ENCODE results near the gene PIBF1.
"Not testable (repeated sequence)": the region's sequence is repeated elsewhere in the genome, so short reads cannot be mapped to it uniquely, and the experiment has no call there.

The PIBF1 gene

GRCh38 chr13:72820898-72821279, 39.0 kb downstream of the PIBF1 start:
- no peak for DNase-seq (ENCODE audit: extremely low read depth in 1 of 2, low read depth in 1 of 2)

DNA sequence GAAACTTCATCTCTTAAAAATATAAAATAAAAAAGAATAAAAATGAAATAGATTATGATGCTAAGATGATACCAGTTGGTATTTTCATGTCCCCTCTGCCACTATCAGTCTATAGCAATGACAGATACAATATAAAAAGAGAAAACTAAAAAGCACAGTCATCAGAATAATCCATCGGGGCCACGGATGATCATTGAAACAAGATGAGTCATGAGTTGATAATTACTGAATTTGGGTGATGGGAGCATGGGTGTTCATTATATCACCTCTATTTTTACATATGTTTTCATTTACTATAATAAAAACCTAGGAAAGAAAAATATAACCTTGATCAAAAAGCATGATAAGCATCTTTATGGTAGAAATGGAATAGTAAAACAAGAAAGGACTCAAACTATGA, 41.1 kb downstream of the PIBF1 start:
- no peak for DNase-seq (ENCODE audit: extremely low read depth in 1 of 2, low read depth in 1 of 2)

DNA sequence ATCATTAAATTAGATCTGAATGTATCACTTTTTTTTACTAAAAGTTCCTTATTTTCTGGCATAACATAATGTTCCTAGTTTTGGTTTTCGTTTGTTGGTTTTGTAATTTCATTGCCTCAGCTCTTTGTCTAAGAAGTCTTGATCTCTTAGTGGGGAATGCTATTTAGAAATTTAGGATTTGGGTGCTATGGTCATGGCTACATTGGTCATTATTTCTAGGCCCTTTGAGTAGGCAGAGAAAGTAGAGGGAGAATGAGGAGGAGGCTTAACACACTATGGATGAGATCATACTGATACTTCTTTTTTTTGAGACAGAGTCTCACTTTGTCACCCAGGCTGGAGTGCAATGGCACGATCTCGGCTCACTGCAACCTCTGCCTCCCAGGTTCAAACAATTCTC, 41.8 kb downstream of the PIBF1 start:
- no peak for DNase-seq (ENCODE audit: extremely low read depth in 1 of 2, low read depth in 1 of 2)

GRCh38 chr13:72834601-72835000, 52.7 kb downstream of the PIBF1 start:
- no peak for DNase-seq (ENCODE audit: extremely low read depth in 1 of 2, low read depth in 1 of 2)

DNA sequence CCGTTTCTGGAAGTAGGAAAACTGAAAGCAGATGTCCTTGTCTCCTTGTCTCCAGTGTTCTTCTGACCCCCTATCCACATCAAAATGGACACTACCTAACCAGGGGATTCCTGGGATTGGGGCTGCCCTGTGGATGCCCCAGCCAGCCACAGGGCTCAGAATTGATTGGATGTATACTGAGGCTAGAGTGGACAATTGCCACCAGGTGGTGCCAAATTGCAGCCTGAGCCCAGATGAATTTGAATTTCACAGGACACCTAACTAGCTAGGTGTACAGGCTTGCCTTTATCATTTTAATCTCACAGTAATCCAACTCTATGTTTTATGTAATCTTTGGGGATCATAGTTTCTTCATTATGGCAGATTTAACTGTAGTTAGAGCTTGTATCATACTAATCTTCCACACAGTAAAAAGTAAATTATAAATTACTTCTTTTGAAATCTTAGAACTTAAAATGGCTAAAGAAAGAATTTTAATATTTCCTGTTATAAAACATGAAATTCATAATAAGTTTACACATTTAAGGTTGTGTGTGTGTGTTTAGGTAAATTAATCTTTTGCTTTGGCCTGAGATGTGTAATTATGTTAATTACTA, 58.0 kb downstream of the PIBF1 start:
- no peak for DNase-seq (ENCODE audit: extremely low read depth in 1 of 2, low read depth in 1 of 2)

DNA sequence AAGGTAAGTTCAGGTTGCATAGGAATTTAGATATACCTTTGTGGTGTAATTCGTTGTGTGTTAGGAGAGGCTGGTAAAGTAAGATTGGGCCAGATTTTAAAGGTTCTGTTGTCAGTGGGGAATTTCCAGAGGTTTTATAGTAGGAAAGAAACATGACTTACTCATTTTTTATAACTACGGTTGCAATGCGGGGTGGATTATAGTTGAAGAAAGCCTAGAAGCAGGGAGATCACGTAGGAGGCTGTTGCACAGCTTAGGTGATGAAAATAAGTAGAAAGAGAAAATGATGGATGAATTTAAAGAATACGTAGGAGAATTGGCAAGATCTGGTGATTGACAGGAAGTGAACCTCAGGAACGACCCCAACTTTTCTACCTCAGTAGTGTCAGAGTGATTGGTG, 61.1 kb downstream of the PIBF1 start:
- DNase-seq (ENCODE audit: extremely low read depth in 1 of 2, low read depth in 1 of 2) = no peak

DNA sequence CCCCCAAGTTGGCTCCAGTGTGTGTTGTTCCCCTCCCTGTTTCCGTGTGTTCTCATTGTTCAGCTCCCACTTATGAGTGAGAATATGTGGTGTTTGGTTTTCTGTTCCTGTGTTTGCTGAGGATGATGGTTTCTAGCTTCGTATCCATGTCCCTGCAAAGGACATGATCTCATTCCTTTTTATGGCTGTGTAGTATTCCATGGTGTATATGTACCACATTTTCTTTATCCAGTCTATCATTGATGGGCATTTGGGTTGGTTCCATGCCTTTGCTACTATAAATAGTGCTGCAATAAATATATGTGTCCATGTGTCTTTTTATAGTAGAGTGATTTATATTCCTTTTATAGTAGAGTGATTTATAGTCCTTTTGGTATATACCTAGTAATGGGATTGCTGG, 63.2 kb downstream of the PIBF1 start:
- DNase-seq (ENCODE audit: extremely low read depth in 1 of 2, low read depth in 1 of 2) = not testable (repeated sequence)

GRCh38 chr13:72849571-72849970, 67.6 kb downstream of the PIBF1 start:
- no peak for DNase-seq (ENCODE audit: extremely low read depth in 1 of 2, low read depth in 1 of 2)

DNA sequence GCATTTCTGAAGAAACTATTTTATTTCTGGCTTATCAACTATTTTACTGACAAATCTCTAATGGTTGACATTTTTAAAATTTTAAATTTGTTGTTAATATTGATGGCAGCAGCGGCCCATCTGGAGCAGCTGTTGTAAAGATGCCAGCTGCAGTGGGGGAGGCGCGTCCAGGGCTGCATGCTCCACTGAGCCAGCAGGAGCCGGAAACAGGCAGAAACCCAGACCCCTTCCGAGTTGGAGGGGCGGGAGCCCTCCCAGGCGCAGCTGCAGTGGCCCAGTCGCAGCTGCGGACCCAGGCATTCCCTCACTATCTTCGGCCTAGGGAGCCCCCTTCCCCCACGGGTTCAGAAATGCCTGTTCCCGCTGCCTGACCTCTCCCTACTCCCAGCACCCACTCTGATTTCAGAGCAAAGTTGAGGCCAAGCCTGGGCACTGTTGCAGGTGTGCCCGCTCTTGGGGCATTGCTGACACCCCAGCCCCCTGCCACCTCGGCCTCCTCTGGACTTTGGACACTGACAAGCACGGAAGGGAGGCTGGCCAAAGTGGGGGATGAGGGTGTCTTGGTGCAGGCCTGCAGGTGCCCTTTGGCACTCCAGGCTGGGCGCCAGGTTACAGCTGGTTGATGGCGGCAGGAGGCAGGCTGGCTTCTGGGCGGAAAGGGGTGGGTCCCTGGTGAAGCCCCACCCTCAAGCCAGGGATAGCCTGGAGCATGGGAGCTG, 69.2 kb downstream of the PIBF1 start:
- DNase-seq (ENCODE audit: extremely low read depth in 1 of 2, low read depth in 1 of 2) = no peak

DNA sequence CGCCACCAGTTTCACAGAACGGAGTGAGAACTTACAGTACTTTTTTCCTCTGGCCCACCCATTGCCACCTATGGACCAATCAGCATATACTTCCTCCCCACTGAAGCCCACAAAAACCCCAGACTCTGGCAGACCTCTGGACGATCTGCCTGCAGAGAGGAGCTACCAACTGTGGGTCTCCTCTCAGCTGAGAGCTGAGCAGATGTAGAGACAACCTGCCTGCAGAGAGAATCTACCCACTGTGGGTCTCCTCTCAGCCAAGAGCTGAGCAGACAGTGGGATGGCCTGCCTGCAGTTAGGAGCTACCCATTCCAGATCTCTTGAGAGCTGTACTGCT, 69.7 kb downstream of the PIBF1 start:
- no peak for DNase-seq (ENCODE audit: extremely low read depth in 1 of 2, low read depth in 1 of 2)

- no peak for DNase-seq (ENCODE audit: extremely low read depth in 1 of 2, low read depth in 1 of 2)
Measured at GRCh38 chr13:72852207-72852606, 70.3 kb downstream of the PIBF1 start.

GRCh38 chr13:72853000-72853399, 71.1 kb downstream of the PIBF1 start:
- no peak for DNase-seq (ENCODE audit: extremely low read depth in 1 of 2, low read depth in 1 of 2)

- DNase-seq (ENCODE audit: extremely low read depth in 1 of 2, low read depth in 1 of 2) = no peak
Measured at GRCh38 chr13:72864142-72865011, 82.4 kb downstream of the PIBF1 start.

DNA sequence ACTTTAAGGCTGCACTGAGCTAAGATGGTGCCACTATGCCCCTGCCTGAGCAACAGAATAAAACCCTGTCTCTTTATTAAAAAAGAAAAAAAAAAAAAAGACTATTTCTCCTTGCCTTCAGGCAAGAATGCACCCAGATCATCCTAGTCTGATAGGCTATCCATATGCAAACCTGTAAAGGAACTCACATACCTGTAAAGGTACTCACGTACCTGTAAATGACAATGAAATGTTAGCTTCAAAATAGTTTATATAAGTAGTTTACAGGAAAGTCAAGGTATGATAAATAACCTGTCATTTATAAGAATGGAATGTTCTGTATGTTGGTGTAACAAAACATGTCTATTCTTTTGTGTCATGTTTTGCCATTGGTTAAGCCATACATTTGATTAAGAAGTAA, 86.3 kb downstream of the PIBF1 start:
- DNase-seq (ENCODE audit: extremely low read depth in 1 of 2, low read depth in 1 of 2) = no peak

GRCh38 chr13:72875233-72875632, 93.3 kb downstream of the PIBF1 start:
- no peak for DNase-seq (ENCODE audit: extremely low read depth in 1 of 2, low read depth in 1 of 2)

DNA sequence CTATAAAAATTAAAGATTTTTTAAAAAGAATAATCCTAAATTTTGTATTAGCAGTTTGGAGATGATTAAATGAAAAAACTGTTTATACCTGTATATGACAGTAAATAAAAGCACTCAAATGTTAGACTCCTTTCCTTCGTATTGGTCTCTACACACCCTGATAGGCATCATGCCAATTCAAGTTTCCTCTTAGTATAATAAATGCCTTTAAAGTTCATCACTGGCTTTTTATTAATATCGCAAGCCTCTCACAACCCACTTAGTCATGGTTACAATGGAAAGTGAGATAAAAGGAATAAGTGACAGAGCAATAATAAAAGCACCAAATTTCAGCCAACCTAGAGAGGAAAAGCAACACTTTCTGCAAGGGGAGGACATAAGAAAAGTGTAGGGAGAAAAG, 102.2 kb downstream of the PIBF1 start:
- no peak for DNase-seq (ENCODE audit: extremely low read depth in 1 of 2, low read depth in 1 of 2)

- no peak for DNase-seq (ENCODE audit: extremely low read depth in 1 of 2, low read depth in 1 of 2)
Measured at GRCh38 chr13:72886272-72887067, 104.5 kb downstream of the PIBF1 start.

- DNase-seq (ENCODE audit: extremely low read depth in 1 of 2, low read depth in 1 of 2) = no peak
Measured at GRCh38 chr13:72889495-72889894, 107.6 kb downstream of the PIBF1 start.

GRCh38 chr13:72890546-72890945, 108.6 kb downstream of the PIBF1 start:
- DNase-seq (ENCODE audit: extremely low read depth in 1 of 2, low read depth in 1 of 2) = no peak

- DNase-seq (ENCODE audit: extremely low read depth in 1 of 2, low read depth in 1 of 2) = no peak
Measured at GRCh38 chr13:72891423-72891822, 109.5 kb downstream of the PIBF1 start.

DNA sequence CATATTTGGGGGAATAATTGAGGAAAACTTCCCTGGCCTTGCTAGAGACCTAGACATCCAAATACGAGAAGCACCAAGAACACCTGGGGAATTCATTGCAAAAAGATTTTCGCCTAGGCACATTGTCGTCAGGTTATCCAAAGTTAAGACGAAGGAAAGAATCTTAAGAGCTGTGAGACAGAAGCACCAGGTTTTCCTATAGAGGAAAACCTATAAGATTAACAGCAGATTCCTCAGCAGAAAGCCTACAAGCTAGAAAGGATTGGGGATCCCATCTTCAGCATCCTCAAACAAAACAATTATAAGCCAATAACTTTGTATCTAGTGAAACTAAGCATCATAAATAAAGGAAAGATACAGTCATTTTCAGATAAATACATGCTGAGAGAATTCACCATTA, 114.9 kb downstream of the PIBF1 start:
- DNase-seq (ENCODE audit: extremely low read depth in 1 of 2, low read depth in 1 of 2) = no peak

Data from stimulated activated CD8-positive, alpha-beta memory T cell treated with anti-CD3 and anti-CD28 coated beads, Interleukin-7, amount 100 ng/mL, for 48 hours (primary cell).